ENCODE measurements around the gene PRRT2.

Gene PRRT2

GRCh38 chr16:29835926-29836325, 23.9 kb downstream of the PRRT2 start:
- DNase-seq (ENCODE audit: extremely low read depth, low read depth), result no peak
- TF ChIP-seq, protein P1, sequence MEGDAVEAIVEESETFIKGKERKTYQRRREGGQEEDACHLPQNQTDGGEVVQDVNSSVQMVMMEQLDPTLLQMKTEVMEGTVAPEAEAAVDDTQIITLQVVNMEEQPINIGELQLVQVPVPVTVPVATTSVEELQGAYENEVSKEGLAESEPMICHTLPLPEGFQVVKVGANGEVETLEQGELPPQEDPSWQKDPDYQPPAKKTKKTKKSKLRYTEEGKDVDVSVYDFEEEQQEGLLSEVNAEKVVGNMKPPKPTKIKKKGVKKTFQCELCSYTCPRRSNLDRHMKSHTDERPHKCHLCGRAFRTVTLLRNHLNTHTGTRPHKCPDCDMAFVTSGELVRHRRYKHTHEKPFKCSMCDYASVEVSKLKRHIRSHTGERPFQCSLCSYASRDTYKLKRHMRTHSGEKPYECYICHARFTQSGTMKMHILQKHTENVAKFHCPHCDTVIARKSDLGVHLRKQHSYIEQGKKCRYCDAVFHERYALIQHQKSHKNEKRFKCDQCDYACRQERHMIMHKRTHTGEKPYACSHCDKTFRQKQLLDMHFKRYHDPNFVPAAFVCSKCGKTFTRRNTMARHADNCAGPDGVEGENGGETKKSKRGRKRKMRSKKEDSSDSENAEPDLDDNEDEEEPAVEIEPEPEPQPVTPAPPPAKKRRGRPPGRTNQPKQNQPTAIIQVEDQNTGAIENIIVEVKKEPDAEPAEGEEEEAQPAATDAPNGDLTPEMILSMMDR (IDR thresholded peaks at IDR 0.05; ENCODE audit: low read depth, low read length), result no peak

DNA sequence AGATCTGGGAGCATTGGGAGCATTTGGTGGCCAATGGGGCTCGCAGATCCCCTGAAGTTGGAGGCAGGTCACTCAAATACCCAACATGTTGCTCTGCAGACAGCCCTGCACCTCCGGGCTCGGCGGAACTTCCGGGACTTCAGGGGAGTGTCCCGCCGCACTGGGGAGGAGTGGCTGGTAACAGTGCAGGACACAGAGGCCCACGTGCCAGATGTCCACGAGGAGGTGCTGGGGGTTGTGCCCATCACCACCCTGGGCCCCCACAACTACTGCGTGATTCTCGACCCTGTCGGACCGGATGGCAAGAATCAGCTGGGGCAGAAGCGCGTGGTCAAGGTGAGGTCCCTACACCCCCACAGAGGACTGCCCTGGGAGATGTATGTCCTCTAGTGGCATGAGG, 24.6 kb downstream of the PRRT2 start:
- TF ChIP-seq, protein P1 (IDR thresholded peaks at IDR 0.05; ENCODE audit: low read depth, low read length), result no peak
- no peak for DNase-seq (ENCODE audit: extremely low read depth, low read depth)

- TF ChIP-seq, protein P1 (IDR thresholded peaks at IDR 0.05; ENCODE audit: low read depth, low read length), result no peak
- DNase-seq (ENCODE audit: extremely low read depth, low read depth), result no peak
These were observed 25.8 kb downstream of the PRRT2 start for GRCh38 chr16:29837841-29838240.

DNA sequence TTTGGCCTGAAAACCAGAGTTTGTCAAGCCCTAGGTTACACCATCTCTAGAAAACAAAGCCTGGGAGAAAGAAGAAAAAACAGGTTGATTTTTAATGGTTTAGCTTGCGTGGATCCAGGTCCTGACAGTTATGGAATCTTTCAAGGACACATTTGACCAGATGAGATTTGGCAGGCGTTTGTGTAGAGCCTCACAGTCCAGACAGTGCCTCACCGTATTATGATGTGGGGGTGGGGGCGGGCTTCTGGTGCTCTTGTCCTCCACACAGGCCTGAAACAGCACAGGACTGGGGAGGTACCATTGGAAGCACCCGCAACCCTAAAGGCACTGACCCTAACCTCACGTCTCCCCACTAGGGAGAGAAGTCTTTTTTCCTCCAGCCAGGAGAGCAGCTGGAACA, 27.8 kb downstream of the PRRT2 start:
- no peak for DNase-seq (ENCODE audit: extremely low read depth, low read depth)
- TF ChIP-seq, protein P1 (IDR thresholded peaks at IDR 0.05; ENCODE audit: low read depth, low read length), result no peak

GRCh38 chr16:29840240-29840639, 28.2 kb downstream of the PRRT2 start:
- TF ChIP-seq, protein P1 (IDR thresholded peaks at IDR 0.05; ENCODE audit: low read depth, low read length), result no peak
- DNase-seq (ENCODE audit: extremely low read depth, low read depth), result no peak

DNA sequence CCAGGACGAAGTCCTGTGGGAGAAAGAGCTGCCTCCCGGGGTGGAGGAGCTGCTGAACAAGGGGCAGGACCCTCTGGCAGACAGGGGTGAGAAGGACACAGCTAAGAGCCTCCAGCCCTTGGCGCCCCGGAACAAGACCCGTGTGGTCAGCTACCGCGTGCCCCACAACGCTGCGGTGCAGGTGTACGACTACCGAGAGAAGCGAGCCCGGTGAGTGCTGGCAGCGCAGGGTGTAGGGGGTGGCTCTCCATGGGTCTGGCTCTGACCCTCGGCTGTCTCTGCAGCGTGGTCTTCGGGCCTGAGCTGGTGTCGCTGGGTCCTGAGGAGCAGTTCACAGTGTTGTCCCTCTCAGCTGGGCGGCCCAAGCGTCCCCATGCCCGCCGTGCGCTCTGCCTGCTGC, 29.6 kb downstream of the PRRT2 start:
- TF ChIP-seq, protein P1 (IDR thresholded peaks at IDR 0.05; ENCODE audit: low read depth, low read length), result no peak

GRCh38 chr16:29842732-29843346, 30.8 kb downstream of the PRRT2 start:
- no peak for DNase-seq (ENCODE audit: extremely low read depth, low read depth)
- TF ChIP-seq, protein P1 (IDR thresholded peaks at IDR 0.05; ENCODE audit: low read depth, low read length), result no peak

More for the DNA sequence above, 29.6 kb downstream of the PRRT2 start:
- no peak for DNase-seq (ENCODE audit: extremely low read depth, low read depth)

Data from AG09319 (cell line).